Ascending aorta (tissue), 2 donors: ENCODE results near the gene ATG14. TPM values are rescaled to one million over a fixed set of nuclear protein-coding genes. Genes with fewer than 3 reads are reported as not detected.

Experiments used
- DNase-seq, 2 donors: peaks; one replicate each; pipeline ENCODE4 v3.0.0-alpha.2; 2019; ENCODE audit warnings: low spot score in 2 of 2
- H3K27ac ChIP-seq, 2 donors: fragments of 200-600 bp; sonication (generic); one replicate each; pipeline ENCODE4 v1.5.1; 2016 to 2017; ENCODE audit warnings: mild to moderate bottlenecking in 1 of 2
- H3K27me3 ChIP-seq: fragments of 200-600 bp; sonication (generic); one replicate; pipeline ENCODE4 v1.5.1; 2017
- H3K36me3 ChIP-seq, 2 donors: fragments of 200-600 bp; sonication (generic); one replicate each; pipeline ENCODE4 v1.5.1; 2016
- H3K4me1 ChIP-seq, 2 donors: fragments of 200-600 bp; sonication (generic); one replicate each; pipeline ENCODE4 v1.5.1; 2016 to 2017; ENCODE audit warnings: mild to moderate bottlenecking in 1 of 2
- H3K4me3 ChIP-seq, 2 donors: fragments of 200-600 bp; sonication (generic); one replicate each; pipeline ENCODE4 v1.5.1; 2016 to 2017; ENCODE audit warnings: mild to moderate bottlenecking in 1 of 2
- H3K9me3 ChIP-seq, 2 donors: fragments of 200-600 bp; sonication (generic); one replicate each; pipeline ENCODE4 v1.5.1; 2016
- CTCF ChIP-seq, 3 experiments: fragments of 200-600 bp in 2 of 3; fragments of 450-650 bp in 1 of 3; sonication (generic) in 2 of 3; IDR thresholded peaks; one replicate each; pipeline ENCODE4 v1.5.1; 2016 to 2019; ENCODE audit warnings: antibody characterized with exemption in 3 of 3, mild to moderate bottlenecking in 1 of 3, moderate library complexity in 1 of 3
- intact Hi-C: fragments of 100-400 bp; cut with DNase I; formaldehyde crosslinking; loops from one replicate; pipeline ENCODE4 v1.15.1; 2023
- total RNA-seq: library from RNA; depleted of rRNA; stranded (reverse); fragments of >200 nt; gene quantifications from one replicate; pipeline ENCODE4 v1.1.0, GENCODE V29; 2016

Gene ATG14
- total RNA-seq, 1 donor from 2014 or later, result 8.4 TPM

GRCh38 chr14:55318694-55319093, 92.9 kb downstream of the ATG14 start:
- Histone ChIP-seq H3K36me3 (peaks cover 8 to 11% of the 10 kb centered on the region in 2 donors), H3K27ac (no peak overlapping the region), H3K4me3 (no peak overlapping the region), H3K27me3 (no peaks in the 10 kb centered on the region), H3K9me3 (no peaks in the 10 kb centered on the region), H3K4me1 (no peaks in the 10 kb centered on the region)
- TF ChIP-seq CTCF (IDR thresholded peaks at IDR 0.05), result no peak
- no peak for DNase-seq
- intact Hi-C loops, result no loop called here

- DNase-seq, result no peak
- Histone ChIP-seq H3K4me3 (no peak overlapping the region), H3K27me3 (no peaks in the 10 kb centered on the region), H3K36me3 (peaks cover 8 to 11% of the 10 kb centered on the region in 2 donors), H3K4me1 (no peaks in the 10 kb centered on the region), H3K27ac (no peak overlapping the region), H3K9me3 (no peaks in the 10 kb centered on the region)
- intact Hi-C loops, result no loop called here
- TF ChIP-seq CTCF (IDR thresholded peaks at IDR 0.05), result no peak
Observed at GRCh38 chr14:55317542-55318306, 93.9 kb downstream of the ATG14 start.

GRCh38 chr14:55316564-55316963, 95.1 kb downstream of the ATG14 start:
- Histone ChIP-seq H3K27ac (no peak overlapping the region), H3K4me3 (no peak overlapping the region), H3K4me1 (no peaks in the 10 kb centered on the region), H3K9me3 (no peaks in the 10 kb centered on the region), H3K27me3 (no peaks in the 10 kb centered on the region), H3K36me3 (peaks cover 8 to 11% of the 10 kb centered on the region in 2 donors)
- intact Hi-C loops, result no loop called here
- DNase-seq, result no peak
- no peak for TF ChIP-seq CTCF (IDR thresholded peaks at IDR 0.05)

Other genes with a start within 250 kb of the ATG14 start
- gene DLGAP5, start 220.2 kb downstream of the ATG14 start, total RNA-seq, result not detected
- gene FBXO34, start 140.4 kb downstream of the ATG14 start, total RNA-seq, result 18.0 TPM
- gene TBPL2, start 28.8 kb upstream of the ATG14 start, total RNA-seq, result not detected
- 36.3 TPM for gene KTN1, start 168.4 kb upstream of the ATG14 start, total RNA-seq